Uterus (tissue), 2 donors: ENCODE data around the gene RPL37A.

ENCODE experiments used
- POLR2A ChIP-seq, 2 donors: fragments of 450-650 bp; IDR thresholded peaks; one replicate each; pipeline ENCODE4 v1.6.1; 2016; ENCODE audit warnings: antibody characterized with exemption in 2 of 2, mild to moderate bottlenecking in 1 of 2, moderate library complexity in 1 of 2
- TF ChIP-seq, protein P1 (sequence below), 4 experiments: fragments of 200-600 bp in 2 of 4; fragments of 450-650 bp in 2 of 4; sonication (generic) in 2 of 4; IDR thresholded peaks; one replicate each; pipeline ENCODE4 v1.5.1; 2016 to 2019; ENCODE audit warnings: antibody characterized with exemption in 4 of 4, mild to moderate bottlenecking in 2 of 4, moderate library complexity in 1 of 4

DNA sequence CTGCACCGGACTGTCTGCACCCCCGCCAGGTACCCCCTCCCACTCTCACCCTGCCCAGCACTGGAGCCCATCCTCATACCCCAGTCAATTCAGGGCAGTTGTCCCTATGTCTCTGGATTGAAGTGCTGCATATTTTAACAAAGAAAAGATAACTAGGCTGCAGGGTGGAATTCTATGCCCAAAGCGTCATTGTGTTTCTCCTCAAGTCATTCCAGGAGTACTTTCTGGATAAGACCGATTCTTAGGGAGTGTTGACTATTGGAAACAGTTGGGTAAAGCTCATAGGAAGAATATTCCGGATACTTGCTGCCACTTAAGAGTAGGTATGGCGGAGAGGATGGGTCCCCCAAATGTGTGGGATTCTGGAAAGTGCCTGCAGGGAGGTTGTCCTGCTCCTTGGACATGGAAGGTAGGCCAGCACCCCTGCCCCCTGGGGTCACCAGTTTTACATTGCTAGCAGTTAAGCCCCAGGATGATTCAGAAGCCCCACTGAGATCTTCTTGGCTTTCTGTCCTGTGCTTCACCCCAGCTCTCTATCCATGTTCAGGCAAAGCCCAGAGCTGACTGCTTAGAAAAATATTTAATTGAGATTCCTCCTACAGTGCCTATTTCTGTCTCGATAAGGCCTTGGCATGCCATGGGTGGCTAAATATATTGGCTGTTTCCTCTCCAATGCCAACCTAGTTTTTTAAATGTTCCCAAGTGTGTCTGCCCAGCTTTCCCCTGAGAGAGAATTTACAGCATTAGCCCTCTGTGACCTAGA lies 48.2 kb downstream of the RPL37A start:
- TF ChIP-seq, protein P1, sequence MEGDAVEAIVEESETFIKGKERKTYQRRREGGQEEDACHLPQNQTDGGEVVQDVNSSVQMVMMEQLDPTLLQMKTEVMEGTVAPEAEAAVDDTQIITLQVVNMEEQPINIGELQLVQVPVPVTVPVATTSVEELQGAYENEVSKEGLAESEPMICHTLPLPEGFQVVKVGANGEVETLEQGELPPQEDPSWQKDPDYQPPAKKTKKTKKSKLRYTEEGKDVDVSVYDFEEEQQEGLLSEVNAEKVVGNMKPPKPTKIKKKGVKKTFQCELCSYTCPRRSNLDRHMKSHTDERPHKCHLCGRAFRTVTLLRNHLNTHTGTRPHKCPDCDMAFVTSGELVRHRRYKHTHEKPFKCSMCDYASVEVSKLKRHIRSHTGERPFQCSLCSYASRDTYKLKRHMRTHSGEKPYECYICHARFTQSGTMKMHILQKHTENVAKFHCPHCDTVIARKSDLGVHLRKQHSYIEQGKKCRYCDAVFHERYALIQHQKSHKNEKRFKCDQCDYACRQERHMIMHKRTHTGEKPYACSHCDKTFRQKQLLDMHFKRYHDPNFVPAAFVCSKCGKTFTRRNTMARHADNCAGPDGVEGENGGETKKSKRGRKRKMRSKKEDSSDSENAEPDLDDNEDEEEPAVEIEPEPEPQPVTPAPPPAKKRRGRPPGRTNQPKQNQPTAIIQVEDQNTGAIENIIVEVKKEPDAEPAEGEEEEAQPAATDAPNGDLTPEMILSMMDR (IDR thresholded peaks at IDR 0.05) = no peak
- no peak for TF ChIP-seq POLR2A (IDR thresholded peaks at IDR 0.05)
